Epithelial cell of esophagus (primary cell): ENCODE data around the gene DNAH5.
A peak's percentile ranks its signal among the peaks of the same experiment; 100 is the strongest.

Experiments
- DNase-seq: peaks from one replicate; pipeline ENCODE4 v3.0.0; 2010; ENCODE audit warnings: low read depth
- H3K4me3 ChIP-seq: 2 replicates; pipeline ENCODE4 v1.5.1; 2011; ENCODE audit warnings: mild to moderate bottlenecking, low read length, control low read depth
- TF ChIP-seq, protein P1 (sequence below): IDR thresholded peaks from 2 replicates; pipeline ENCODE4 v1.5.1; 2011; ENCODE audit warnings: low read depth, mild to moderate bottlenecking, low read length, control low read depth, inconsistent platforms; ENCODE audit not compliant: insufficient read depth; ENCODE audit errors: missing control alignments

Gene DNAH5

GRCh38 chr5:13740471-13740870, 204.0 kb downstream of the DNAH5 start:
- TF ChIP-seq, protein P1, sequence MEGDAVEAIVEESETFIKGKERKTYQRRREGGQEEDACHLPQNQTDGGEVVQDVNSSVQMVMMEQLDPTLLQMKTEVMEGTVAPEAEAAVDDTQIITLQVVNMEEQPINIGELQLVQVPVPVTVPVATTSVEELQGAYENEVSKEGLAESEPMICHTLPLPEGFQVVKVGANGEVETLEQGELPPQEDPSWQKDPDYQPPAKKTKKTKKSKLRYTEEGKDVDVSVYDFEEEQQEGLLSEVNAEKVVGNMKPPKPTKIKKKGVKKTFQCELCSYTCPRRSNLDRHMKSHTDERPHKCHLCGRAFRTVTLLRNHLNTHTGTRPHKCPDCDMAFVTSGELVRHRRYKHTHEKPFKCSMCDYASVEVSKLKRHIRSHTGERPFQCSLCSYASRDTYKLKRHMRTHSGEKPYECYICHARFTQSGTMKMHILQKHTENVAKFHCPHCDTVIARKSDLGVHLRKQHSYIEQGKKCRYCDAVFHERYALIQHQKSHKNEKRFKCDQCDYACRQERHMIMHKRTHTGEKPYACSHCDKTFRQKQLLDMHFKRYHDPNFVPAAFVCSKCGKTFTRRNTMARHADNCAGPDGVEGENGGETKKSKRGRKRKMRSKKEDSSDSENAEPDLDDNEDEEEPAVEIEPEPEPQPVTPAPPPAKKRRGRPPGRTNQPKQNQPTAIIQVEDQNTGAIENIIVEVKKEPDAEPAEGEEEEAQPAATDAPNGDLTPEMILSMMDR = no peak
- DNase-seq = peak; percentile 62

GRCh38 chr5:13739479-13739878, 205.0 kb downstream of the DNAH5 start:
- H3K4me3 ChIP-seq = no peak overlapping the region
- TF ChIP-seq, protein P1 = no peak
- DNase-seq = peak; percentile 77

More at GRCh38 chr5:13740471-13740870, 204.0 kb downstream of the DNAH5 start:
- no peak overlapping the region for H3K4me3 ChIP-seq

DNA sequence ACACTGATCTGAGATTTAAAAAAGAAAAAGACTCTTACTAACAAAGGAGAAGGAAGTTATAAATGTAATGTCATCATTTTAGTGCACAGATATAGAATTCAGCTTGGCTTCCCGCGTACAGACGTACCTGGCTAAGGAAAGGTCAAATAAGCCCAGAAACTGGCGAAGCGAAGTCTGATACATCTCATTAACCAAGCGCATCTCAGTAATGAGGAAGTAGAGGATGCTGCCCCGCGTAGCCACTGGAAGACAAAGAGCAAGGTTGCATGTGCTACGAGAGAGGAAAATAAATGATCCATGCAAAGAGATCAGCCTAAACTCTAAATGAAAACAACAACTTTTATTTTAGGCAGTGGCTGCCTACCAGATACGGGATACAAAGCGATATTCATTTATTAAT, 208.8 kb downstream of the DNAH5 start:
- TF ChIP-seq, protein P1 = no peak
- no peak overlapping the region for H3K4me3 ChIP-seq
- no peak for DNase-seq

GRCh38 chr5:13731121-13731628, 213.3 kb downstream of the DNAH5 start:
- DNase-seq = no peak
- TF ChIP-seq, protein P1 = no peak

DNA sequence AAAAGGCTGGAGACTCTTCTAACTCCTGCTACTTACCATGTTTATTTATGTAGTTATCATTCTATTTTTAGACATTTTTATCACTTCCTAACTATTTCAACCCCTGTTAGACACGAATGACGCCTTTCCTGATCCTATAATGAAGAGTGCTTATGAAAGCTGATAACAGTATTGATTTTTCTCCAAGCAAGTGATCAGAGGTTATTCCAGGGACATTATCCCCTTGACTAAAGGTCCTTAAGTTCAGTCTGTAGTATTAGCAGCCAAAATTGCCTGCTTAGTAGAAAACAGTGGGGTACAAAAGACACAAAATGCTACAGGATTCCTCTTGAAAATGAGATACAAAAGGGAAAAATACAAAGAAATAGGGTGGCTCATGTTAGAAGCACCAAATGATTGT, 235.6 kb downstream of the DNAH5 start:
- TF ChIP-seq, protein P1 = no peak
- no peak for DNase-seq
- H3K4me3 ChIP-seq = no peak overlapping the region

More at GRCh38 chr5:13731121-13731628, 213.3 kb downstream of the DNAH5 start:
- no peak overlapping the region for H3K4me3 ChIP-seq

- no peak overlapping the region for H3K4me3 ChIP-seq
- TF ChIP-seq, protein P1 = no peak
- no peak for DNase-seq
These were observed 236.1 kb downstream of the DNAH5 start for GRCh38 chr5:13708432-13708831.

- no peak for DNase-seq
- H3K4me3 ChIP-seq = no peak overlapping the region
- TF ChIP-seq, protein P1 = no peak
These were observed 240.1 kb downstream of the DNAH5 start for GRCh38 chr5:13704396-13704795.
